Measurements from ENCODE around the gene DUSP19.
A peak's percentile ranks its signal among the peaks of the same experiment; 100 is the strongest.
"Not testable (repeated sequence)": the region's sequence is repeated elsewhere in the genome, so short reads cannot be mapped to it uniquely, and the experiment has no call there.

Gene DUSP19

GRCh38 chr2:183035954-183036669 lies 42.4 kb upstream of the DUSP19 start:
- TF ChIP-seq CTCF (IDR thresholded peaks at IDR 0.05; ENCODE audit: low read depth, low read length), result no peak
- no peak for DNase-seq (ENCODE audit: low read depth, low spot score)
- in situ Hi-C loops (cut with HindIII; ENCODE audit: low sequenced_read_pairs), result no loop called here
- peak overlapping the region; percentile 82 for H3K4me3 ChIP-seq (ENCODE audit: low read depth, low read length)

GRCh38 chr2:183037074-183037552 lies 41.4 kb upstream of the DUSP19 start:
- TF ChIP-seq CTCF (IDR thresholded peaks at IDR 0.05; ENCODE audit: low read depth, low read length), result no peak
- peak overlapping the region; percentile 82 for H3K4me3 ChIP-seq (ENCODE audit: low read depth, low read length)
- in situ Hi-C loops (cut with HindIII; ENCODE audit: low sequenced_read_pairs), result no loop called here
- peak; percentile 59 for DNase-seq (ENCODE audit: low read depth, low spot score)

- in situ Hi-C loops (cut with HindIII; ENCODE audit: low sequenced_read_pairs), result no loop called here
- peak; percentile 54 for DNase-seq (ENCODE audit: low read depth, low spot score)
- H3K4me3 ChIP-seq (ENCODE audit: low read depth, low read length), result peak overlapping the region; percentile 82
Observed at GRCh38 chr2:183037553-183038340, 40.8 kb upstream of the DUSP19 start.

GRCh38 chr2:183038341-183039300 lies 39.9 kb upstream of the DUSP19 start, which contains the start of gene NCKAP1:
NCKAP1 (minus strand) TSS chr2:183038457; CDS start chr2:183038099, 358 bp downstream.
- in situ Hi-C loops (cut with HindIII; ENCODE audit: low sequenced_read_pairs), result no loop called here
- DNase-seq (ENCODE audit: low read depth, low spot score), result peak; percentile 90
- H3K4me3 ChIP-seq (ENCODE audit: low read depth, low read length), result peak within 1 kb of the TSS; percentile 82
- peak; percentile 59 for TF ChIP-seq CTCF (IDR thresholded peaks at IDR 0.05; ENCODE audit: low read depth, low read length)

More at GRCh38 chr2:183037553-183038340, 40.8 kb upstream of the DUSP19 start:
- no peak for TF ChIP-seq CTCF (IDR thresholded peaks at IDR 0.05; ENCODE audit: low read depth, low read length)

GRCh38 chr2:183040604-183041003 lies 37.9 kb upstream of the DUSP19 start:
- no peak overlapping the region for H3K4me3 ChIP-seq (ENCODE audit: low read depth, low read length)
- no peak for DNase-seq (ENCODE audit: low read depth, low spot score)
- TF ChIP-seq CTCF (IDR thresholded peaks at IDR 0.05; ENCODE audit: low read depth, low read length), result no peak
- in situ Hi-C loops (cut with HindIII; ENCODE audit: low sequenced_read_pairs), result no loop called here

- DNase-seq (ENCODE audit: low read depth, low spot score); in situ Hi-C loops (cut with HindIII; ENCODE audit: low sequenced_read_pairs); H3K4me3 ChIP-seq (ENCODE audit: low read depth, low read length): not testable (repeated sequence)
Observed at GRCh38 chr2:183043580-183043979, 35.0 kb upstream of the DUSP19 start.

GRCh38 chr2:183047486-183048125 lies 30.9 kb upstream of the DUSP19 start:
- DNase-seq (ENCODE audit: low read depth, low spot score); in situ Hi-C loops (cut with HindIII; ENCODE audit: low sequenced_read_pairs): not testable (repeated sequence)

More at GRCh38 chr2:183047486-183048125, 30.9 kb upstream of the DUSP19 start:
- H3K4me3 ChIP-seq (ENCODE audit: low read depth, low read length), result not testable (repeated sequence)

Data from astrocyte of the spinal cord (primary cell).